ES-I3 (cell line): Measurements from ENCODE around the gene DSCAM.

Source experiments
- H3K36me3 ChIP-seq: 2 replicates; pipeline ENCODE4 v1.6.1; 2013; ENCODE audit warnings: mild to moderate bottlenecking, low read length, control low read depth, moderate library complexity; ENCODE audit not compliant: insufficient read depth
- H3K4me1 ChIP-seq: 2 replicates; pipeline ENCODE4 v1.6.1; 2013; ENCODE audit warnings: mild to moderate bottlenecking, control low read depth, low read length; ENCODE audit not compliant: insufficient read depth
- H3K9ac ChIP-seq: 2 replicates; pipeline ENCODE4 v1.6.1; 2013; ENCODE audit warnings: low read depth, mild to moderate bottlenecking, low read length, moderate library complexity
- H3K9me3 ChIP-seq: 2 replicates; pipeline ENCODE4 v1.6.1; 2013; ENCODE audit warnings: mild to moderate bottlenecking, low read length, moderate library complexity; ENCODE audit not compliant: control insufficient read depth, insufficient read depth

Gene DSCAM

GRCh38 chr21:40255518-40256444 is 591.2 kb downstream of the DSCAM start:
- no peaks in the 10 kb centered on the region for H3K36me3 ChIP-seq
- H3K9me3 ChIP-seq = peaks cover 5% of the 10 kb centered on the region; the same call in 1 of the 2 replicates

GRCh38 chr21:40254540-40255465 is 592.2 kb downstream of the DSCAM start:
- H3K9me3 ChIP-seq = peaks cover 5% of the 10 kb centered on the region; the same call in 1 of the 2 replicates
- no peak overlapping the region for H3K9ac ChIP-seq
- no peaks in the 10 kb centered on the region for H3K4me1 ChIP-seq
- H3K36me3 ChIP-seq = no peaks in the 10 kb centered on the region

More at GRCh38 chr21:40255518-40256444, 591.2 kb downstream of the DSCAM start:
- no peaks in the 10 kb centered on the region for H3K4me1 ChIP-seq
- H3K9ac ChIP-seq = no peak overlapping the region

- no peaks in the 10 kb centered on the region for H3K4me1 ChIP-seq
- H3K9ac ChIP-seq = no peak overlapping the region
- H3K36me3 ChIP-seq = no peaks in the 10 kb centered on the region
- peaks cover 5% of the 10 kb centered on the region; the same call in 1 of the 2 replicates for H3K9me3 ChIP-seq
These were observed 593.8 kb downstream of the DSCAM start for GRCh38 chr21:40253112-40253511.

GRCh38 chr21:40250514-40251294 is 596.3 kb downstream of the DSCAM start:
- H3K9ac ChIP-seq = no peak overlapping the region
- H3K9me3 ChIP-seq = peaks cover 5% of the 10 kb centered on the region; the same call in 1 of the 2 replicates
- H3K36me3 ChIP-seq = no peaks in the 10 kb centered on the region
- no peaks in the 10 kb centered on the region for H3K4me1 ChIP-seq

GRCh38 chr21:40244981-40245380 is 602.0 kb downstream of the DSCAM start:
- H3K4me1 ChIP-seq = no peaks in the 10 kb centered on the region
- no peak overlapping the region for H3K9ac ChIP-seq
- no peaks in the 10 kb centered on the region for H3K36me3 ChIP-seq
- H3K9me3 ChIP-seq = no peaks in the 10 kb centered on the region; the same call in 1 of the 2 replicates

GRCh38 chr21:40243685-40244084 is 603.3 kb downstream of the DSCAM start:
- no peak overlapping the region for H3K9ac ChIP-seq
- no peaks in the 10 kb centered on the region for H3K9me3 ChIP-seq

GRCh38 chr21:40242586-40243265 is 604.2 kb downstream of the DSCAM start:
- no peaks in the 10 kb centered on the region for H3K4me1 ChIP-seq
- H3K9ac ChIP-seq = no peak overlapping the region
- no peaks in the 10 kb centered on the region for H3K36me3 ChIP-seq
- no peaks in the 10 kb centered on the region for H3K9me3 ChIP-seq

More at GRCh38 chr21:40243685-40244084, 603.3 kb downstream of the DSCAM start:
- no peaks in the 10 kb centered on the region for H3K36me3 ChIP-seq
- H3K4me1 ChIP-seq = no peaks in the 10 kb centered on the region

GRCh38 chr21:40235528-40235927 is 611.4 kb downstream of the DSCAM start:
- Histone ChIP-seq H3K9me3 (no peaks in the 10 kb centered on the region), H3K9ac (no peak overlapping the region), H3K36me3 (no peaks in the 10 kb centered on the region), H3K4me1 (no peaks in the 10 kb centered on the region)

GRCh38 chr21:40231979-40232378 is 615.0 kb downstream of the DSCAM start:
- H3K36me3 ChIP-seq = no peaks in the 10 kb centered on the region
- peaks cover 7% of the 10 kb centered on the region; the same call in 1 of the 2 replicates for H3K4me1 ChIP-seq
- H3K9ac ChIP-seq = no peak overlapping the region
- no peaks in the 10 kb centered on the region for H3K9me3 ChIP-seq

- peaks cover 7% of the 10 kb centered on the region; the same call in 1 of the 2 replicates for H3K4me1 ChIP-seq
- no peaks in the 10 kb centered on the region for H3K9me3 ChIP-seq
- H3K9ac ChIP-seq = no peak overlapping the region
- H3K36me3 ChIP-seq = no peaks in the 10 kb centered on the region
These were observed 619.9 kb downstream of the DSCAM start for GRCh38 chr21:40227096-40227495.

- Histone ChIP-seq H3K4me1 (no peaks in the 10 kb centered on the region), H3K9me3 (no peaks in the 10 kb centered on the region)
These were observed 631.0 kb downstream of the DSCAM start for GRCh38 chr21:40215941-40216340.

GRCh38 chr21:40210251-40210650 is 636.7 kb downstream of the DSCAM start:
- Histone ChIP-seq H3K36me3 (no peaks in the 10 kb centered on the region), H3K9me3 (no peaks in the 10 kb centered on the region), H3K9ac (no peak overlapping the region), H3K4me1 (no peaks in the 10 kb centered on the region)

More at GRCh38 chr21:40215941-40216340, 631.0 kb downstream of the DSCAM start:
- H3K36me3 ChIP-seq = no peaks in the 10 kb centered on the region
- H3K9ac ChIP-seq = no peak overlapping the region

GRCh38 chr21:40208948-40209345 is 638.0 kb downstream of the DSCAM start:
- Histone ChIP-seq H3K9me3 (no peaks in the 10 kb centered on the region), H3K36me3 (no peaks in the 10 kb centered on the region), H3K9ac (no peak overlapping the region), H3K4me1 (no peaks in the 10 kb centered on the region)
